Trophoblast cell (in vitro differentiated cells and primary cell): Measurements from ENCODE around the gene MEPE.
A peak's percentile ranks its signal among the peaks of the same experiment; 100 is the strongest.

Experiments used
- DNase-seq, 2 donors: peaks; one replicate each; pipeline ENCODE4 v3.0.0-alpha.2; 2016
- H2AFZ ChIP-seq: 2 replicates; pipeline ENCODE4 v1.6.1; 2013; ENCODE audit warnings: low read length, moderate library complexity, mild to moderate bottlenecking; ENCODE audit not compliant: insufficient read depth, poor library complexity
- H2AK5ac ChIP-seq: 2 replicates; pipeline ENCODE4 v1.6.1; 2013; ENCODE audit warnings: mild to moderate bottlenecking, low read length
- H2BK120ac ChIP-seq: 2 replicates; pipeline ENCODE4 v1.6.1; 2013; ENCODE audit warnings: low read length, mild to moderate bottlenecking, moderate library complexity; ENCODE audit not compliant: insufficient read depth, poor library complexity
- H2BK12ac ChIP-seq: 2 replicates; pipeline ENCODE4 v1.6.1; 2013; ENCODE audit warnings: mild to moderate bottlenecking, low read length, moderate library complexity
- H2BK5ac ChIP-seq: 2 replicates; pipeline ENCODE4 v1.6.1; 2013; ENCODE audit warnings: low read length, low read depth, moderate library complexity, mild to moderate bottlenecking; ENCODE audit not compliant: poor library complexity
- H3K14ac ChIP-seq: 2 replicates; pipeline ENCODE4 v1.6.1; 2013; ENCODE audit warnings: mild to moderate bottlenecking, low read length
- H3K18ac ChIP-seq: 2 replicates; pipeline ENCODE4 v1.6.1; 2013; ENCODE audit warnings: mild to moderate bottlenecking, low read length
- H3K23ac ChIP-seq: 2 replicates; pipeline ENCODE4 v1.6.1; 2013; ENCODE audit warnings: low read length
- H3K27ac ChIP-seq: 2 replicates; pipeline ENCODE4 v1.5.1; 2013; ENCODE audit warnings: low read depth, mild to moderate bottlenecking, inconsistent platforms, low read length, moderate library complexity
- H3K27me3 ChIP-seq: 2 replicates; pipeline ENCODE4 v1.6.1; 2013; ENCODE audit warnings: inconsistent platforms, mild to moderate bottlenecking, low read length, moderate library complexity; ENCODE audit not compliant: insufficient read depth
- H3K36me3 ChIP-seq, 2 experiments: 1 replicate in 1 of 2; 2 replicates in 1 of 2; pipeline ENCODE4 v1.6.1; 2013; ENCODE audit warnings: low read length in 2 of 2, mild to moderate bottlenecking in 2 of 2, moderate library complexity in 1 of 2; ENCODE audit not compliant: insufficient read depth in 2 of 2, control insufficient read depth in 1 of 2
- H3K4ac ChIP-seq: 2 replicates; pipeline ENCODE4 v1.6.1; 2013; ENCODE audit warnings: low read depth, mild to moderate bottlenecking, low read length, moderate library complexity
- H3K4me1 ChIP-seq, 2 experiments: 1 replicate in 1 of 2; 2 replicates in 1 of 2; pipeline ENCODE4 v1.6.1; 2013; ENCODE audit warnings: low read length in 2 of 2, mild to moderate bottlenecking in 2 of 2, moderate library complexity in 1 of 2; ENCODE audit not compliant: insufficient read depth in 2 of 2, control insufficient read depth in 1 of 2
- H3K4me2 ChIP-seq: 2 replicates; pipeline ENCODE4 v1.6.1; 2013; ENCODE audit warnings: inconsistent platforms, mild to moderate bottlenecking, low read length, moderate library complexity
- H3K4me3 ChIP-seq: 2 replicates; pipeline ENCODE4 v1.5.1; 2013; ENCODE audit warnings: mild to moderate bottlenecking, low read depth, low read length, inconsistent platforms
- H3K79me1 ChIP-seq: one replicate; pipeline ENCODE4 v1.6.1; 2013; ENCODE audit warnings: low read length
- H3K79me2 ChIP-seq: 2 replicates; pipeline ENCODE4 v1.6.1; 2013; ENCODE audit warnings: low read length, mild to moderate bottlenecking; ENCODE audit not compliant: control insufficient read depth, insufficient read depth, poor library complexity
- H3K9ac ChIP-seq: 2 replicates; pipeline ENCODE4 v1.6.1; 2013; ENCODE audit warnings: mild to moderate bottlenecking, low read length
- H3K9me3 ChIP-seq: 2 replicates; pipeline ENCODE4 v1.6.1; 2013; ENCODE audit warnings: low read depth, mild to moderate bottlenecking, control low read depth, inconsistent platforms, low read length; ENCODE audit not compliant: insufficient read depth
- H4K12ac ChIP-seq: 2 replicates; pipeline ENCODE4 v1.6.1; 2013; ENCODE audit warnings: low read depth, mild to moderate bottlenecking, low read length, moderate library complexity
- H4K8ac ChIP-seq: 2 replicates; pipeline ENCODE4 v1.6.1; 2013; ENCODE audit warnings: low read depth, mild to moderate bottlenecking, low read length, moderate library complexity
- H4K91ac ChIP-seq: one replicate; pipeline ENCODE4 v1.6.1; 2013; ENCODE audit warnings: low read depth, mild to moderate bottlenecking, low read length, moderate library complexity
- WGBS: extraction: QIAGEN DNeasy Blood & Tissue Kit; methylation state at CpG from one replicate; pipeline ENCODE4 v1.1.7; 2013; ENCODE audit warnings: missing lambda C conversion rate; ENCODE audit not compliant: insufficient read length, insufficient coverage; ENCODE audit errors: extremely low coverage; 5-methylcytosine and 5-hydroxymethylcytosine counted together

MEPE gene

DNA sequence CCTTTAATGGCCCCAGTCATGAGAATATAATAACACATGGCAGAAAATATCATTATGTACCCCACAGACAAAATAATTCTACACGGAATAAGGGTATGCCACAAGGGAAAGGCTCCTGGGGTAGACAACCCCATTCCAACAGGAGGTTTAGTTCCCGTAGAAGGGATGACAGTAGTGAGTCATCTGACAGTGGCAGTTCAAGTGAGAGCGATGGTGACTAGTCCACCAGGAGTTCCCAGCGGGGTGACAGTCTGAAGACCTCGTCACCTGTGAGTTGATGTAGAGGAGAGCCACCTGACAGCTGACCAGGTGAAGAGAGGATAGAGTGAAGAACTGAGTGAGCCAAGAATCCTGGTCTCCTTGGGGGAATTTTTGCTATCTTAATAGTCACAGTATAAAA lies 13.5 kb downstream of the MEPE start:
- H3K4ac ChIP-seq, result no peak overlapping the region
- no peak overlapping the region for H4K8ac ChIP-seq
- H3K18ac ChIP-seq, result no peak overlapping the region
- H3K14ac ChIP-seq, result no peak overlapping the region
- H2BK120ac ChIP-seq, result no peak overlapping the region
- no peak overlapping the region for H3K27ac ChIP-seq
- no CpG with 5 or more reads among the region's 5 CpGs for WGBS
- no peak overlapping the region for H2BK12ac ChIP-seq
- H3K4me2 ChIP-seq, result no peak overlapping the region
- H3K79me1 ChIP-seq, result no peaks in the 10 kb centered on the region
- H3K79me2 ChIP-seq, result no peaks in the 10 kb centered on the region
- H3K4me1 ChIP-seq, result peaks cover 0 to 2% of the 10 kb centered on the region in 2 experiments
- H2AFZ ChIP-seq, result no peak overlapping the region
- no peak overlapping the region for H2BK5ac ChIP-seq
- no peak overlapping the region for H3K9ac ChIP-seq
- no peak overlapping the region for H3K4me3 ChIP-seq
- no peaks in the 10 kb centered on the region for H3K36me3 ChIP-seq
- H2AK5ac ChIP-seq, result no peak overlapping the region
- no peak overlapping the region for H4K91ac ChIP-seq
- DNase-seq, result no peak
- H4K12ac ChIP-seq, result no peak overlapping the region
- no peaks in the 10 kb centered on the region for H3K27me3 ChIP-seq
- H3K9me3 ChIP-seq, result no peaks in the 10 kb centered on the region
- no peak overlapping the region for H3K23ac ChIP-seq

GRCh38 chr4:87848622-87849351 lies 16.0 kb downstream of the MEPE start:
- Histone ChIP-seq H3K23ac (no peak overlapping the region), H4K8ac (no peak overlapping the region)

GRCh38 chr4:87849612-87850011 lies 16.8 kb downstream of the MEPE start:
- Histone ChIP-seq H2BK5ac (no peak overlapping the region), H3K4me2 (no peak overlapping the region), H3K4me3 (no peak overlapping the region), H3K23ac (no peak overlapping the region), H3K27me3 (no peaks in the 10 kb centered on the region), H2BK120ac (no peak overlapping the region), H3K79me1 (no peaks in the 10 kb centered on the region), H2AK5ac (no peak overlapping the region), H4K91ac (no peak overlapping the region), H3K4ac (no peak overlapping the region), H3K9ac (no peak overlapping the region), H3K14ac (no peak overlapping the region), H4K12ac (no peak overlapping the region), H3K36me3 (no peaks in the 10 kb centered on the region), H3K18ac (no peak overlapping the region), H3K27ac (no peak overlapping the region), H4K8ac (no peak overlapping the region), H2BK12ac (peak overlapping the region; percentile 69), H3K79me2 (no peaks in the 10 kb centered on the region), H3K4me1 (peaks cover 0 to 2% of the 10 kb centered on the region in 2 experiments), H3K9me3 (no peaks in the 10 kb centered on the region), H2AFZ (no peak overlapping the region)
- no peak for DNase-seq
- WGBS, result no CpG with 5 or more reads among the region's 4 CpGs

More at GRCh38 chr4:87848622-87849351, 16.0 kb downstream of the MEPE start:
- no peak overlapping the region for H3K4me3 ChIP-seq
- H3K9ac ChIP-seq, result no peak overlapping the region
- no peak overlapping the region for H4K12ac ChIP-seq
- no peak overlapping the region for H2AFZ ChIP-seq
- H3K4me2 ChIP-seq, result peak overlapping the region; percentile 32
- peak; percentile 16 to 73 for DNase-seq
- H2BK120ac ChIP-seq, result no peak overlapping the region
- no peaks in the 10 kb centered on the region for H3K79me1 ChIP-seq
- H2AK5ac ChIP-seq, result no peak overlapping the region
- H3K9me3 ChIP-seq, result no peaks in the 10 kb centered on the region
- H3K36me3 ChIP-seq, result no peaks in the 10 kb centered on the region
- peaks cover 0 to 2% of the 10 kb centered on the region in 2 experiments for H3K4me1 ChIP-seq
- H3K27me3 ChIP-seq, result no peaks in the 10 kb centered on the region
- no peak overlapping the region for H2BK12ac ChIP-seq
- H4K91ac ChIP-seq, result no peak overlapping the region
- H3K18ac ChIP-seq, result no peak overlapping the region
- H2BK5ac ChIP-seq, result no peak overlapping the region
- no peak overlapping the region for H3K14ac ChIP-seq
- WGBS, result no CpG with 5 or more reads among the region's 15 CpGs
- no peak overlapping the region for H3K4ac ChIP-seq
- H3K79me2 ChIP-seq, result no peaks in the 10 kb centered on the region
- H3K27ac ChIP-seq, result no peak overlapping the region

DNA sequence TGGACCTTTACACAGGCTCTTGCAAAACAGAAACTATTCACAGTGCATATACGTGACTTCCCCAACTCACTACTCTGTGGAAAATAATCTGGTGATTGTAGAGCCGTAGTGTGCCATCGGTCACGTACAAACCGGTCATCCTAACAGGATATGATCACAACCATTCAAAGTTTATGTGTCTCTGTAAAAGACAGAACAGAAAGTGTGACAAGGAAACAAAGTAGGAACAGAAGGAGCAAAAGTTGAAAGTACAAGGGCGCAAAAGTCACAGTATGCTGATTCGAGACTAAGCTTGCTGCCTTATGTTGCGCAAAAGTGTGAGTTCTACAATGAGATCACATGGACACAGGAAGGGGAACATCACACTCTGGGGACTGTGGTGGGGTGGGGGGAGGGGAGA lies 18.6 kb downstream of the MEPE start:
- WGBS, result no CpG with 5 or more reads among the region's 8 CpGs
- no peaks in the 10 kb centered on the region for H3K27me3 ChIP-seq

More for the DNA sequence above, 18.6 kb downstream of the MEPE start:
- H3K36me3 ChIP-seq, result peaks cover 0 to 2% of the 10 kb centered on the region in 2 experiments
- no peak overlapping the region for H2BK5ac ChIP-seq
- H2AFZ ChIP-seq, result no peak overlapping the region
- H3K4me2 ChIP-seq, result no peak overlapping the region
- no peak overlapping the region for H3K18ac ChIP-seq
- no peak overlapping the region for H2BK120ac ChIP-seq
- peaks cover 5% of the 10 kb centered on the region for H3K79me1 ChIP-seq
- no peak overlapping the region for H4K91ac ChIP-seq
- H3K9ac ChIP-seq, result no peak overlapping the region
- no peaks in the 10 kb centered on the region for H3K9me3 ChIP-seq
- no peak overlapping the region for H4K8ac ChIP-seq
- no peak overlapping the region for H2BK12ac ChIP-seq
- H4K12ac ChIP-seq, result no peak overlapping the region
- H3K23ac ChIP-seq, result no peak overlapping the region
- no peaks in the 10 kb centered on the region for H3K79me2 ChIP-seq
- peak; percentile 14 to 28 for DNase-seq
- H3K27ac ChIP-seq, result no peak overlapping the region
- no peak overlapping the region for H3K14ac ChIP-seq
- peaks cover 3 to 4% of the 10 kb centered on the region in 2 experiments for H3K4me1 ChIP-seq
- H3K4me3 ChIP-seq, result no peak overlapping the region
- H2AK5ac ChIP-seq, result no peak overlapping the region
- H3K4ac ChIP-seq, result no peak overlapping the region
